ENCODE measurements around the gene ZRANB3. TPM values are rescaled to one million over a fixed set of nuclear protein-coding genes. Genes with fewer than 3 reads are reported as not detected.

ZRANB3 gene
- total RNA-seq, 1 experiment from 2014 or later: 17.1 TPM

- Histone ChIP-seq H3K36me3 (ENCODE audit: insufficient read depth, low read length, poor library complexity, severe bottlenecking) (no peaks in the 10 kb centered on the region), H3K27ac (ENCODE audit: low read depth, low read length, poor library complexity, severe bottlenecking) (no peak overlapping the region), H3K27me3 (replicated peaks; ENCODE audit: insufficient read depth, low read depth, low read length, poor library complexity) (no peaks in the 10 kb centered on the region), H3K9me3 (ENCODE audit: low read depth, low read length, poor library complexity, severe bottlenecking) (no peaks in the 10 kb centered on the region), H3K4me1 (ENCODE audit: insufficient read depth, low read length, poor library complexity, severe bottlenecking) (no peaks in the 10 kb centered on the region), H3K4me3 (ENCODE audit: low read depth, low read length, poor library complexity, severe bottlenecking) (no peak overlapping the region)
- ChIA-PET POLR2A (ENCODE audit: low non-redundant PET) (no interaction called here), CTCF (no interaction called here)
- TF ChIP-seq CTCF (conservative IDR thresholded peaks at IDR 0.05; ENCODE audit: low read depth, low read length): no peak
- TF ChIP-seq EZH2 (IDR thresholded peaks at IDR 0.05; ENCODE audit: borderline replicate concordance, low read depth, low read length, poor library complexity, severe bottlenecking): no peak
- intact Hi-C loops (cut with micrococcal nuclease; ENCODE audit: unreplicated experiment): no loop called here
- no TSS peak for BruUV-seq (replicated peaks)
- no peak for DNase-seq (ENCODE audit: low spot score)
Measured at GRCh38 chr2:135252805-135253458, 278.1 kb downstream of the ZRANB3 start.

GRCh38 chr2:135248611-135249010, 282.4 kb downstream of the ZRANB3 start:
- CTCF ChIA-PET: no interaction called here
- H3K36me3 ChIP-seq (ENCODE audit: insufficient read depth, low read length, poor library complexity, severe bottlenecking): no peaks in the 10 kb centered on the region
- H3K27ac ChIP-seq (ENCODE audit: low read depth, low read length, poor library complexity, severe bottlenecking): no peak overlapping the region
- H3K9me3 ChIP-seq (ENCODE audit: low read depth, low read length, poor library complexity, severe bottlenecking): no peaks in the 10 kb centered on the region
- H3K4me1 ChIP-seq (ENCODE audit: insufficient read depth, low read length, poor library complexity, severe bottlenecking): no peaks in the 10 kb centered on the region
- POLR2A ChIA-PET (ENCODE audit: low non-redundant PET): no interaction called here
- TF ChIP-seq CTCF (conservative IDR thresholded peaks at IDR 0.05; ENCODE audit: low read depth, low read length) (no peak), EZH2 (IDR thresholded peaks at IDR 0.05; ENCODE audit: borderline replicate concordance, low read depth, low read length, poor library complexity, severe bottlenecking) (no peak)
- intact Hi-C loops (cut with micrococcal nuclease; ENCODE audit: unreplicated experiment): no loop called here
- no peak for DNase-seq (ENCODE audit: low spot score)
- no peak overlapping the region for H3K4me3 ChIP-seq (ENCODE audit: low read depth, low read length, poor library complexity, severe bottlenecking)
- no peaks in the 10 kb centered on the region for H3K27me3 ChIP-seq (replicated peaks; ENCODE audit: insufficient read depth, low read depth, low read length, poor library complexity)
- BruUV-seq (replicated peaks): no TSS peak

DNA sequence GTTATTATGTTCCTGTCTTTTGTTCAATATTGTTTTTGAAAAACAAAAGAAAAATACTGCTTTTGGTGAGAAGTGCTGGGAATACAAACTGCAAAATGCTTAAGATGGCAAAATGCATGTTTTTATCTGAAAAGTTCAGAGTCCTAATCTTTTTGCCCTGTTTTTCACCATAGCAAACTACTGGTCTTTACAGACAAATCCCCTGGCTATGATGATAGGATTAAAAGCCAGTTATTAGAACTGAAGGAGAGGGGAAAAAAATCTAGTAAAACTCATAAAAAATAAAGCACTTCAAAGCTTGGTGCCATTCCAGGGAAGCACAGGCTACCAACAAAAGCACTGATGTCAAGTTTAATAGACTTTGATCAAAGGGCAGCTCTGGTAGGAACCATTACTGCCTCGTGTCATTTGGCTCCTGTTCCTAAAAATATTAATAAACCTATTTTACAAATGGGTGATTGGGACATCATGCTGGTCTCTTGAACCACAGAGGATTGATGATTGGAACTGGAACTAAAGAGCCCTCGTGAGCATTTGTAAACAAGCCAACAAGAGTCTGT, 284.2 kb downstream of the ZRANB3 start:
- DNase-seq (ENCODE audit: low spot score): no peak
- CTCF ChIA-PET: no interaction called here
- POLR2A ChIA-PET (ENCODE audit: low non-redundant PET): no interaction called here
- Histone ChIP-seq H3K4me1 (ENCODE audit: insufficient read depth, low read length, poor library complexity, severe bottlenecking) (no peaks in the 10 kb centered on the region), H3K9me3 (ENCODE audit: low read depth, low read length, poor library complexity, severe bottlenecking) (no peaks in the 10 kb centered on the region), H3K4me3 (ENCODE audit: low read depth, low read length, poor library complexity, severe bottlenecking) (no peak overlapping the region), H3K27me3 (replicated peaks; ENCODE audit: insufficient read depth, low read depth, low read length, poor library complexity) (no peaks in the 10 kb centered on the region), H3K36me3 (ENCODE audit: insufficient read depth, low read length, poor library complexity, severe bottlenecking) (no peaks in the 10 kb centered on the region), H3K27ac (ENCODE audit: low read depth, low read length, poor library complexity, severe bottlenecking) (no peak overlapping the region)
- no peak for TF ChIP-seq EZH2 (IDR thresholded peaks at IDR 0.05; ENCODE audit: borderline replicate concordance, low read depth, low read length, poor library complexity, severe bottlenecking)
- TF ChIP-seq CTCF (conservative IDR thresholded peaks at IDR 0.05; ENCODE audit: low read depth, low read length): no peak
- intact Hi-C loops (cut with micrococcal nuclease; ENCODE audit: unreplicated experiment): no loop called here
- BruUV-seq (replicated peaks): no TSS peak

All from A673 (cell line).